SU-DHL-6 (cell line): ENCODE measurements around the gene DNAH17.

Experiments used
- H2AFZ ChIP-seq: fragments of 200-600 bp; sonication (generic); 2 replicates; pipeline ENCODE4 v1.6.1; 2014; ENCODE audit warnings: low read depth, mild to moderate bottlenecking, moderate library complexity, mixed read lengths, antibody characterized with exemption, low read length; ENCODE audit not compliant: severe bottlenecking
- H3F3A ChIP-seq: fragments of 200-600 bp; shearing (Covaris generic); 2 replicates; pipeline ENCODE4 v1.6.0; 2016; ENCODE audit warnings: antibody characterized with exemption, mild to moderate bottlenecking; ENCODE audit not compliant: insufficient read depth
- H3K27ac ChIP-seq: fragments of 200-600 bp; sonication (generic); 2 replicates; pipeline ENCODE4 v1.5.1; 2016; ENCODE audit warnings: low read depth, mild to moderate bottlenecking, low read length, moderate library complexity, mixed read lengths
- H3K27me3 ChIP-seq: fragments of 200-600 bp; sonication (generic), shearing (Covaris generic); 2 replicates; pipeline ENCODE4 v1.6.0; 2014; ENCODE audit warnings: mild to moderate bottlenecking, low read length
- H3K36me3 ChIP-seq: fragments of 200-600 bp; sonication (generic); 2 replicates; pipeline ENCODE4 v1.6.1; 2014; ENCODE audit warnings: mild to moderate bottlenecking, low read length, mixed read lengths
- H3K4me2 ChIP-seq: fragments of 300-600, 200-600 bp; shearing (Covaris generic), sonication (generic); 2 replicates; pipeline ENCODE4 v1.6.0; 2014; ENCODE audit warnings: low read length, low read depth, mild to moderate bottlenecking; ENCODE audit not compliant: poor library complexity, severe bottlenecking
- H3K4me3 ChIP-seq: fragments of 200-600 bp; sonication (generic); 2 replicates; pipeline ENCODE4 v1.5.1; 2014; ENCODE audit warnings: antibody characterized with exemption, low read length, mild to moderate bottlenecking, mixed read lengths; ENCODE audit not compliant: insufficient read depth, poor library complexity, severe bottlenecking
- H3K79me2 ChIP-seq: fragments of 200-600 bp; sonication (generic); 2 replicates; pipeline ENCODE4 v1.6.1; 2014; ENCODE audit warnings: mild to moderate bottlenecking, low read length, moderate library complexity; ENCODE audit not compliant: insufficient read depth
- H3K9ac ChIP-seq: fragments of 200-600 bp; sonication (generic); 2 replicates; pipeline ENCODE4 v1.7.0; 2014; ENCODE audit warnings: mild to moderate bottlenecking, low read length
- H3K9me2 ChIP-seq: fragments of 200-600 bp; sonication (generic); replicated peaks from 2 replicates; pipeline ENCODE4 v1.6.1; 2014; ENCODE audit warnings: low read length; ENCODE audit not compliant: insufficient read depth
- H3K9me3 ChIP-seq: fragments of 200-600 bp; sonication (generic); 2 replicates; pipeline ENCODE4 v1.6.1; 2014; ENCODE audit warnings: low read length, mixed read lengths; ENCODE audit not compliant: insufficient read depth
- H4K20me1 ChIP-seq: fragments of 200-600 bp; sonication (generic); 2 replicates; pipeline ENCODE4 v1.6.1; 2014; ENCODE audit warnings: low read depth, mild to moderate bottlenecking, antibody characterized with exemption, low read length, moderate library complexity, mixed read lengths
- EZH2phosphoT487 ChIP-seq: fragments of 200-600 bp; sonication (generic), shearing (Covaris generic); conservative IDR thresholded peaks from 2 replicates; pipeline ENCODE4 v1.6.1; 2018; ENCODE audit warnings: mild to moderate bottlenecking, antibody characterized with exemption, low read length, moderate library complexity, mixed read lengths
- TF ChIP-seq, protein P1 (sequence below): fragments of 200-600 bp; sonication (generic); IDR thresholded peaks from one replicate; pipeline ENCODE4 v1.5.1; 2017; ENCODE audit warnings: antibody characterized with exemption, mild to moderate bottlenecking, low read length, moderate library complexity; ENCODE audit not compliant: insufficient read depth, poor library complexity, severe bottlenecking

DNAH17 gene

DNA sequence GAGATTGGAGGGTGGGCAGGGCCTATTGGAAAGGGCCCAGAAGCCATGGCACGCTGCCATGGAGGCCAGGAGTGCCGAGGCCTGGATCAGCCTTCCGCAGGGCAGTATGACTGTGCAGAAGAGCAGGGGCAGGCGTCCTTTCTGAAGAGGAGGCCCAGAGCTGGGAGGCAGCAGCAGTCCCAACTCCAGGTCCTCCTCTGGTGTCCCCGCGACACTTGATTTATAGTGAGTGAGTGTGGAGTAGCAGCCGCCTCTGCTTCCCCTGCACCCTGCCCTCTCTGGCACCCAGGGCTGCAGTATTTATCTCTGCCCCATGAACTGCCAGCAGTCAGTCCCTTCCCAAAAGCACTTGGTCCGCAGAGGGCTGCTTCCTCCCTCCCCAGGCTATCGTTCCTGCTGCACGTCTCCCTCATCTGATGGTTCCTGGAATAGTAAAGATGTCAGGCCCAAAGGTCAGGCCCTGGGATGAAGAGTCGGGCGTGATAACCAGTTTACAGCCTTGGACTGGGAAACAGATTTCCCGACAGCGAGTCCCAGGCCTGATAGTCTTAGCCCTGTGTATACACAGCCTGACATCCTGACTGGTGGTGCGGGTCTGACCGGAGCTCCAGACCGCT lies 165.8 kb downstream of the DNAH17 start:
- Histone ChIP-seq H2AFZ (no peak overlapping the region), H3K79me2 (peaks cover 5% of the 10 kb centered on the region; the same call in 1 of the 2 replicates), H4K20me1 (no peaks in the 10 kb centered on the region), H3K9ac (no peak overlapping the region), H3K36me3 (no peaks in the 10 kb centered on the region), H3K4me2 (no peak overlapping the region), H3K9me2 (no peaks in the 10 kb centered on the region), H3F3A (no peaks in the 10 kb centered on the region), H3K4me3 (no peak overlapping the region), H3K9me3 (no peaks in the 10 kb centered on the region), H3K27me3 (no peaks in the 10 kb centered on the region), H3K27ac (no peak overlapping the region)
- TF ChIP-seq, protein P1, sequence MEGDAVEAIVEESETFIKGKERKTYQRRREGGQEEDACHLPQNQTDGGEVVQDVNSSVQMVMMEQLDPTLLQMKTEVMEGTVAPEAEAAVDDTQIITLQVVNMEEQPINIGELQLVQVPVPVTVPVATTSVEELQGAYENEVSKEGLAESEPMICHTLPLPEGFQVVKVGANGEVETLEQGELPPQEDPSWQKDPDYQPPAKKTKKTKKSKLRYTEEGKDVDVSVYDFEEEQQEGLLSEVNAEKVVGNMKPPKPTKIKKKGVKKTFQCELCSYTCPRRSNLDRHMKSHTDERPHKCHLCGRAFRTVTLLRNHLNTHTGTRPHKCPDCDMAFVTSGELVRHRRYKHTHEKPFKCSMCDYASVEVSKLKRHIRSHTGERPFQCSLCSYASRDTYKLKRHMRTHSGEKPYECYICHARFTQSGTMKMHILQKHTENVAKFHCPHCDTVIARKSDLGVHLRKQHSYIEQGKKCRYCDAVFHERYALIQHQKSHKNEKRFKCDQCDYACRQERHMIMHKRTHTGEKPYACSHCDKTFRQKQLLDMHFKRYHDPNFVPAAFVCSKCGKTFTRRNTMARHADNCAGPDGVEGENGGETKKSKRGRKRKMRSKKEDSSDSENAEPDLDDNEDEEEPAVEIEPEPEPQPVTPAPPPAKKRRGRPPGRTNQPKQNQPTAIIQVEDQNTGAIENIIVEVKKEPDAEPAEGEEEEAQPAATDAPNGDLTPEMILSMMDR, result no peak
- no peak for TF ChIP-seq EZH2phosphoT487

DNA sequence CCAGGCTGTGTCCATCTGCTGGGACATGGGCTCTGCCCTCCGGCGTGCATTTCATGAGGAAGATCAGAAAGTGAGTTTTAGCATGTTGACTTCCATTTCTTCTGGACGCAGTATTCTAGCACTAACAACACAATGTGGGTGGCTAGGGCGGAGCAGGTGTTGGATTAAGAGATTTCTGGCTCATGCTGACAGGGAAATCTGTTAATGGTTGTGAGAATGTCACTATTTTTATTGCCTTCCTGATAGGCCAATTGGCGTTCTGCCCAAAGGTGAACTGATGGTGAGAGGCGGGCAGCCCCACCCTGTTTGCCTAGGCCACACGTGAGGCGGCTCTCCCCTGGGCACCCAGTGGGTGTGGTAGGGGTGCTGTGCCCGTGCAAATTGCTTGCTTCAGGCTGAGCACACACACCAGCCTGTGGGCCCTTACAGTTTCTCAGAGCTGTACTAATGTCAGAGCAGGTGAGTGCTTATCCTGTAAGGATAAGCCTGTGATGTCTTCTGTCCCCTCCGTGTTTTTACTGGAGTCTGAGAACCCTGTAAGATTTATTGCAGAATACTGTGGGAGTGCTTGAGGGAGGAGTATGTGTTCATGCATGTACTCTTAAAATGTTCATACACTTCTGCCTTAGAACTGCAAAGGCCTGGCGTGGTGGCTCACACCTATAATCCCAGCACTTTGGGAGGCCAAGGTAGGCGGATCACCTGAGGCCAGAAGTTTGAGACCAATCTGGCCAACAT lies 167.8 kb downstream of the DNAH17 start:
- Histone ChIP-seq H3K9me2 (no peaks in the 10 kb centered on the region), H2AFZ (no peak overlapping the region), H3K27me3 (no peaks in the 10 kb centered on the region), H3K4me3 (no peak overlapping the region), H3K27ac (no peak overlapping the region), H3K4me2 (no peak overlapping the region), H3K9me3 (no peaks in the 10 kb centered on the region), H3K79me2 (peaks cover 5% of the 10 kb centered on the region; the same call in 1 of the 2 replicates), H3K36me3 (no peaks in the 10 kb centered on the region), H3K9ac (no peak overlapping the region), H4K20me1 (no peaks in the 10 kb centered on the region), H3F3A (no peaks in the 10 kb centered on the region)
- TF ChIP-seq EZH2phosphoT487, result no peak
- TF ChIP-seq, protein P1, result no peak

DNA sequence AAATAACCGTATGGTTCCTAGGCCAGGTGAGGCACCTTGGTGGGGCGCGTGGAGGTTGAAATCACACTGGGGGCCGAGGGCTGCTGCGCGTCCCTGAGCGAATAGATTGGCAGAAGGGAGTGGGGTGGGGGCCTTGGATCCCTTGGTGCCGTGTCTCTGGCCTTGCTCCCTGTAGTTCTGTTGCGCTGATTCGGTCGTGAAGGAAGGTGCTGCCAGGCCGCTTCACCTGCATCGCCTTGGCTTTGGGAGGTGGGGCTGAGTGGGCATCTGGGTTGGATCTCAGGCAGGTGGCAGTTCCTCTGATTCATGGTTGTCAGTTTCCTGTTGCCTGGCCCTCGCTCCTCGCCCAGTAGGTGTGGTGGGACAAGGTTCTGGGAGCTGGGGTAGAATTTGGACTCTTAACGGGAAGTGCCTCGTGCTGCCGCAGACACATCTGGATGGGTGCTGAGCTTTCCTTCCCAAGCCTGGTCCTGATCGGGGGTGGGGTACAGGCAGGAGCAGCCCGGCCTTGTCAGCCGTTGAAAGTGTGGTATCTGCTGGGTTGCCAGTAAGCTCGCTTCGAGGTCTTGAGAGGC lies 168.6 kb downstream of the DNAH17 start:
- Histone ChIP-seq H3K9ac (no peak overlapping the region), H4K20me1 (no peaks in the 10 kb centered on the region), H3K4me2 (no peak overlapping the region), H3K27me3 (no peaks in the 10 kb centered on the region), H3F3A (no peaks in the 10 kb centered on the region), H3K27ac (no peak overlapping the region), H3K9me2 (no peaks in the 10 kb centered on the region), H3K36me3 (no peaks in the 10 kb centered on the region), H2AFZ (no peak overlapping the region), H3K4me3 (no peak overlapping the region), H3K9me3 (no peaks in the 10 kb centered on the region), H3K79me2 (peaks cover 5% of the 10 kb centered on the region; the same call in 1 of the 2 replicates)
- TF ChIP-seq EZH2phosphoT487, result no peak
- TF ChIP-seq, protein P1, result no peak
